ENCODE data around the gene LRRN2. TPM values are rescaled to one million over a fixed set of nuclear protein-coding genes. Genes with fewer than 3 reads are reported as not detected.

The LRRN2 gene
- total RNA-seq, 1 experiment from 2014 or later, result 5.0 TPM

DNA sequence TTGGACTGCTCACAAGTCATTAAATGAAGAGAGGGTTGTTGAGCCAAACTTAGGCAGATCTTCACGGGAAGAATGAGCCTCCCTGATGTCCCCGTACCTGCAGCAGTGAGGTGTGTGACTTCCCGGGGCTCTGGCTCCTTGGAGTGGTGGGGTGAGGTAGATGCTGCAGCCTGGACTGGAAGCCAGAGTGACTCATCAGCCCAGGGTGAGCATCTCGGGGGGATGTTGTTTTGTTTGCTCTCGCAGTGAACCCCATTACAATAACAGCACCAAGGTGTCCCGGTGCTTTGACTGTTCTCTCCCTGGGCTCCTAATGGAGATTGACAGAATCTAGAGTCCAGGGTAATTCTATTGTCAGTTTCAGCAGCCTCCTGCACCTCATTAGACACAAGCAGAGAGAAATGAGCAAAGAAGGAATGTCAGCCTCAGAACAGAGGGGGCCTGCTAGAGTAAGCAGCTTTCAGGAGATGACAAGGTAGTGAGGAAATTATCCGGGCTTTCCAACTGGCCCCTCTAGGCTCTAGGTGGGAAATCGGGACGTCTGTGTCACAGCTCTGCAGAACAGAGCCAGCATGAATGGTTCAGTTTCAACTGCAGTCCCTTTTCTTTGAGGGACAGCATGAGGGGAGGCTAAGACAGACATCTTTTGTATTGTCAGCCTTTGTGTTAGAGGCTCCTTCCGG, 36.0 kb upstream of the LRRN2 start:
- no peaks in the 10 kb centered on the region for H4K20me1 ChIP-seq (ENCODE audit: low read length)
- intact Hi-C loops (cut with micrococcal nuclease), result no loop called here
- POLR2A ChIA-PET (ENCODE audit: unreplicated experiment), result no interaction called here
- H3K27ac ChIP-seq (ENCODE audit: low read length), result no peak overlapping the region
- BruUV-seq (replicated peaks), result no TSS peak
- ATAC-seq (no peak), DNase-seq (no peak)
- H3K79me2 ChIP-seq (ENCODE audit: low read length), result no peaks in the 10 kb centered on the region
- H2AFZ ChIP-seq (ENCODE audit: low read length), result no peak overlapping the region
- TF ChIP-seq, protein P1, sequence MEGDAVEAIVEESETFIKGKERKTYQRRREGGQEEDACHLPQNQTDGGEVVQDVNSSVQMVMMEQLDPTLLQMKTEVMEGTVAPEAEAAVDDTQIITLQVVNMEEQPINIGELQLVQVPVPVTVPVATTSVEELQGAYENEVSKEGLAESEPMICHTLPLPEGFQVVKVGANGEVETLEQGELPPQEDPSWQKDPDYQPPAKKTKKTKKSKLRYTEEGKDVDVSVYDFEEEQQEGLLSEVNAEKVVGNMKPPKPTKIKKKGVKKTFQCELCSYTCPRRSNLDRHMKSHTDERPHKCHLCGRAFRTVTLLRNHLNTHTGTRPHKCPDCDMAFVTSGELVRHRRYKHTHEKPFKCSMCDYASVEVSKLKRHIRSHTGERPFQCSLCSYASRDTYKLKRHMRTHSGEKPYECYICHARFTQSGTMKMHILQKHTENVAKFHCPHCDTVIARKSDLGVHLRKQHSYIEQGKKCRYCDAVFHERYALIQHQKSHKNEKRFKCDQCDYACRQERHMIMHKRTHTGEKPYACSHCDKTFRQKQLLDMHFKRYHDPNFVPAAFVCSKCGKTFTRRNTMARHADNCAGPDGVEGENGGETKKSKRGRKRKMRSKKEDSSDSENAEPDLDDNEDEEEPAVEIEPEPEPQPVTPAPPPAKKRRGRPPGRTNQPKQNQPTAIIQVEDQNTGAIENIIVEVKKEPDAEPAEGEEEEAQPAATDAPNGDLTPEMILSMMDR (conservative IDR thresholded peaks at IDR 0.05; ENCODE audit: low read depth, low read length), result no peak
- TF ChIP-seq EZH2phosphoT487 (IDR thresholded peaks at IDR 0.05; ENCODE audit: borderline replicate concordance, low read length) (no peak), EZH2 (IDR thresholded peaks at IDR 0.05; ENCODE audit: low read length, unreplicated experiment) (no peak)
- no peak overlapping the region for H3K4me2 ChIP-seq (ENCODE audit: low read length)
- CTCF ChIA-PET, result no interaction called here
- no peak overlapping the region for H3K9ac ChIP-seq (ENCODE audit: low read length)
- H3K9me3 ChIP-seq (ENCODE audit: low read length), result no peaks in the 10 kb centered on the region
- no peaks in the 10 kb centered on the region for H3K27me3 ChIP-seq (ENCODE audit: low read length)
- no peaks in the 10 kb centered on the region for H3F3A ChIP-seq (ENCODE audit: low read length, unreplicated experiment)
- no peaks in the 10 kb centered on the region for H3K36me3 ChIP-seq (ENCODE audit: low read depth, low read length)
- H3K4me3 ChIP-seq (ENCODE audit: low read length), result no peak overlapping the region
- H3K4me1 ChIP-seq (ENCODE audit: insufficient read depth, low read length), result peaks cover 20% of the 10 kb centered on the region
- H3K9me2 ChIP-seq (replicated peaks; ENCODE audit: low read length), result no peaks in the 10 kb centered on the region

GRCh38 chr1:204716660-204717059, 31.1 kb upstream of the LRRN2 start:
- Histone ChIP-seq H3K9me3 (ENCODE audit: low read length) (no peaks in the 10 kb centered on the region), H4K20me1 (ENCODE audit: low read length) (no peaks in the 10 kb centered on the region), H3K36me3 (ENCODE audit: low read depth, low read length) (no peaks in the 10 kb centered on the region), H3K9ac (ENCODE audit: low read length) (no peak overlapping the region), H3K79me2 (ENCODE audit: low read length) (no peaks in the 10 kb centered on the region), H3K27ac (ENCODE audit: low read length) (no peak overlapping the region), H3K9me2 (replicated peaks; ENCODE audit: low read length) (no peaks in the 10 kb centered on the region), H3F3A (ENCODE audit: low read length, unreplicated experiment) (no peaks in the 10 kb centered on the region), H3K4me3 (ENCODE audit: low read length) (no peak overlapping the region), H3K4me1 (ENCODE audit: insufficient read depth, low read length) (no peaks in the 10 kb centered on the region), H3K27me3 (ENCODE audit: low read length) (no peaks in the 10 kb centered on the region), H3K4me2 (ENCODE audit: low read length) (no peak overlapping the region), H2AFZ (ENCODE audit: low read length) (no peak overlapping the region)
- DNase-seq, result no peak
- ChIA-PET POLR2A (ENCODE audit: unreplicated experiment) (no interaction called here), CTCF (no interaction called here)
- TF ChIP-seq EZH2 (IDR thresholded peaks at IDR 0.05; ENCODE audit: low read length, unreplicated experiment) (no peak), EZH2phosphoT487 (IDR thresholded peaks at IDR 0.05; ENCODE audit: borderline replicate concordance, low read length) (no peak)
- TF ChIP-seq, protein P1 (conservative IDR thresholded peaks at IDR 0.05; ENCODE audit: low read depth, low read length), result no peak
- no TSS peak for BruUV-seq (replicated peaks)
- intact Hi-C loops (cut with micrococcal nuclease), result no loop called here
- no peak for ATAC-seq

DNA sequence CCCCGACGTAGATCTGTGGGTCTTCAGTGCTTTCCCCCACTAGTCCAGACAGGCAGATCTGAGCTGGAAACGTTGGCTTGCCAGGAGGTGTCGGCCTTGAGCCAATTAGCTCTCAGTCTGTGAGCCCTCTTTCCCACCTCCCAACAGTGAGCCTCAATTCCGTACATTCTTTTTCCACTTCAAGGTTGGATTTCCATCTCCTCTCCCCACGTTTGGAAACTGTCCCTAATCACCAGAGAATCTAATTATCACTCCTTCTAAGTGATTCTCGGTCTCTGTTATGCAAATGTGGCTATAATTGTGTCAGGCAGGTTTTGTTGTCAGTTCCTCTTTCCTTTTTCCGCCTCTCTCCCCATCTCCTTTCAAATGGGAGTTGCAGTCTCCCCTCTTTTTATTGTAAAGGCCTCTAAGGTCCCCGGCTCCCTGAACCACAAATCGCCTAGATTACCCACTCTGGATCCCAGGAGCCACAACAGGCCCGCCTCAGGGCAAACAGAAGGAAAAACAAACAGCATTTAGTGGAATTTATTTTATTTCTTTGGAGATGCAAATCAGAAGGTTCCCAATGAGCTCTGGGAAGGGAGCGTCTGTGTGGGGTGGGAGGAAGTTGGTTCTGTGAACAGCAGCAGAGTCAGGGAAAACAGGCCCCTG, 29.4 kb upstream of the LRRN2 start:
- Histone ChIP-seq H3K9me2 (replicated peaks; ENCODE audit: low read length) (no peaks in the 10 kb centered on the region), H2AFZ (ENCODE audit: low read length) (no peak overlapping the region), H3K36me3 (ENCODE audit: low read depth, low read length) (no peaks in the 10 kb centered on the region), H3F3A (ENCODE audit: low read length, unreplicated experiment) (no peaks in the 10 kb centered on the region), H3K9ac (ENCODE audit: low read length) (no peak overlapping the region), H3K79me2 (ENCODE audit: low read length) (no peaks in the 10 kb centered on the region), H3K27ac (ENCODE audit: low read length) (no peak overlapping the region), H4K20me1 (ENCODE audit: low read length) (no peaks in the 10 kb centered on the region), H3K27me3 (ENCODE audit: low read length) (no peaks in the 10 kb centered on the region), H3K4me2 (ENCODE audit: low read length) (no peak overlapping the region), H3K9me3 (ENCODE audit: low read length) (no peaks in the 10 kb centered on the region), H3K4me1 (ENCODE audit: insufficient read depth, low read length) (no peaks in the 10 kb centered on the region), H3K4me3 (ENCODE audit: low read length) (no peak overlapping the region)
- TF ChIP-seq EZH2 (IDR thresholded peaks at IDR 0.05; ENCODE audit: low read length, unreplicated experiment) (no peak), EZH2phosphoT487 (IDR thresholded peaks at IDR 0.05; ENCODE audit: borderline replicate concordance, low read length) (no peak)
- intact Hi-C loops (cut with micrococcal nuclease), result no loop called here
- ChIA-PET CTCF (interaction anchor here (1.0 kb wide), 1 partner anchor 92 kb away, joined by 3 read pairs; no protein-coding TSS in a partner anchor), POLR2A (ENCODE audit: unreplicated experiment) (no interaction called here)
- DNase-seq (no peak), ATAC-seq (no peak)
- BruUV-seq (replicated peaks), result no TSS peak
